Posterior vena cava (tissue), 2 donors: ENCODE data around the gene RIPOR2. TPM values are rescaled to one million over a fixed set of nuclear protein-coding genes. Genes with fewer than 3 reads are reported as not detected.
A peak's percentile ranks its signal among the peaks of the same experiment; 100 is the strongest.
"Not testable (repeated sequence)": the region's sequence is repeated elsewhere in the genome, so short reads cannot be mapped to it uniquely, and the experiment has no call there.

Experiments
- DNase-seq: peaks from one replicate; pipeline ENCODE4 v3.0.0-alpha.2; 2020; ENCODE audit warnings: low spot score
- intact Hi-C, 2 donors: fragments of 100-400 bp; cut with DNase I; formaldehyde crosslinking; loops; one replicate each; pipeline versions ENCODE4 v1.14.1 to v1.14.2; 2022 to 2023
- total RNA-seq, 2 donors: library from RNA; stranded (reverse); fragmentation: NEBNext Ultra II Directional; extraction: Animal tissue kit (Norgen Biotek cat#: 25700); gene quantifications; one replicate each; pipeline ENCODE4 v1.2.1, GENCODE V29; 2021
- donor health status: DM: yes; HTN: yes; CAD: no.
- donor health status: DM: yes; HTN: yes; CAD: no.

Gene RIPOR2
- total RNA-seq, 2 donors from 2014 or later, result 11.8 to 14.9 TPM

DNA sequence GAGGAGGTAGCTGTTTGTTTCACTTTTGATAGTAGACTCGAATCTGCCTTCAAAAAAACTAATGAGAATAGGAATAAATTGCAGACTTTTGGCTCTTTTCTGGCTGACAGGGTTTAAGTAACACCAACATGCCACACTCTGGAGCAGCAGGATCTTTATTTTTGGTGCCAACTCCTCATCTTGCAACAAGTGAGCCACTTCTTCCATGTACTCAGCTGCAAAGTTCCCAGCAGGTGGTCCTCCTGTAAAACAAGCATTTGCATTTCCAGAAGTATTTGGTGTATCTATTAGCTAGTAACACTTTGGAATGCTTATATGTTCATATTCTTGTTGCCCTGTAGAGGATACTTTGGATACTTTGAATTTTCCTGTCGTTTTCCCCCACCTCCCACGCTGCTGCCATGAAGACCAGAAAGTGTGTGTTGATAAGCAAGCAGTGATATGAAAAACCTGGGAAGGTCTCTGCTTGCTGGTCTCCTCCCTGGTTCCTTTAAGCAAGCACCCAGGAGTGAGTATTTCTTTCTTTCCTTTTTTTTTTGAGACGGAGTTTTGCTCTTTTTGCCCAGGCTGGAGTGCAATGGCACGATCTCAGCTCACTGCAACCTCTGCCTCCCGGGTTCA is 138.1 kb downstream of the RIPOR2 start:
- intact Hi-C loops, result no loop called here
- DNase-seq, result no peak

DNA sequence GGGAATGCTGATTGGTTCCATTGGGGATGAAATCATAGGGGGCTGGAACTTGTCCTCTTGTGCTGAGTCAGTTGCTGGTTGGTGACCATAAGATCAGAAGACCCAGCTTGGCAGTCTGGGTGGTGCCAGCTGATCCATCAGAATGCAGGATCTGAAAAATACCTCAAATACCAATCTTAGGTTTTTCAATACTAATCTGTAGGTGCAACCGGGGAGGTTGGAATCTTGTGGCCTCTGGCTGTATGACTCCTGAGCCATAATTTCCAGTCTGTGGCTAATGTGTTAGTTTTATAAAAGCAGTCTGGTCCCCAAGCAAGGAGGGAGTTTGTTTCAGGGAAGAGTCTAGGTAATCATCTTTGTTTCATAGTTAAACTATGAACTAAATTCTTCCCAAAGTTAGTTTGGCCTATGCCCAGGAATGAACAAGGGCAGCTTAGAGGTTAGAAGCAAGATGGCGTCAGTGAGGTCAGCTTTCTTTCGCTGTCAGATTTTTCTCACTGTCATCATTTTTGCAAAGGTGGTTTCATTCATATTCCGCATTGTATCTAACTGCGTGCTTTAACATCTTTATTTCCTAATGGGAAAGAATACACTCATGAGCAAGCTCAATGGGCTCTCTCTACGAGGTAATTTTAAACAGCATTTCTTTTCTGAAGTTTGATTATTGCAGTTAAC is 139.0 kb downstream of the RIPOR2 start:
- intact Hi-C loops, result no loop called here
- DNase-seq, result no peak

DNA sequence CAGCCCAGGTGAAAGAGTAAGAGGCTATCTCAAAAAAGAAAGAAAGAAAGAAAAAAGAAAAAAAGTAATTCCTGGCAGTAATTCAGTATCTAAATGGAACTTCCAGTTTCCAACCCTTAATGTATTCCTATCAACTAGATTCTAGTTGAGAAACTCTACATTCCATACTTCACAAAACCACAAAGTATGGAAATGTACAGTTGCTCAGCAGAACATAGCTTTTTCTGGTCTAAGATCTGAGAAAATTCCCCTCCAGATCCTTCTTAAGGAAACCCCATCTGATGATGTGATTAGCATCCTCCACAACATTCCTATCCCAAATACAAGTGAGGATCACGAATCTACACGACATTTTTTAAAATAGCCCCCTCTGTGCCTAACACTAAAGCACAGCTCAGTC is 140.7 kb downstream of the RIPOR2 start:
- no peak for DNase-seq
- intact Hi-C loops, result no loop called here

DNA sequence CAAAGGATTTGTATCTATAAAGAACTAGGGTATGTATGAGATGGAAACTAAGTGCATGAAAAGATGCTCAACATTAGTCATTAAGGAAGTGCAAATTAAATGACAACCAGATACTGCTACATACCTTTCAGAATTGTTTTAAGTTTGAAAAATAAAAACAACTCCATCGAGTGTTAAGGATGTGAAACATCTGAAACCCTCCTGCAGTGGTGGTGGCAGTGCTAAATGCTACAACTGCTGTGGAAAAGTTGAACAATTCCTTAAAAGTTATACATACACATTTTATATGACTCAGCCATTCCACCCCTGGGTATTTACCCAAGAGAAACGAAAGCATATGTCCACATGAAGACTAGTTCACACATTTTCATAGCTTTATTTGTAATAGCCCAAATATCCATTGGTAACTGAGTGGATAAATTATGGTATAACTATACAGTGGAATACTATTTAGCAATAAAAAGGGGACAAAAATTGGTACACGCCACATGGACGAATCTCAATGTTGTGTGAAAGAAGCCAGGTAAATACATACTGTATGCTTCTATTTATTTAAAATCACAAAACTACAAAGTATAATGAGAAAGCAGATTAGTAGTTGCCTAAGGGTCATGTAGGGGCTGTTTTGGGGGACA is 147.6 kb downstream of the RIPOR2 start:
- intact Hi-C loops, result no loop called here
- no peak for DNase-seq

DNA sequence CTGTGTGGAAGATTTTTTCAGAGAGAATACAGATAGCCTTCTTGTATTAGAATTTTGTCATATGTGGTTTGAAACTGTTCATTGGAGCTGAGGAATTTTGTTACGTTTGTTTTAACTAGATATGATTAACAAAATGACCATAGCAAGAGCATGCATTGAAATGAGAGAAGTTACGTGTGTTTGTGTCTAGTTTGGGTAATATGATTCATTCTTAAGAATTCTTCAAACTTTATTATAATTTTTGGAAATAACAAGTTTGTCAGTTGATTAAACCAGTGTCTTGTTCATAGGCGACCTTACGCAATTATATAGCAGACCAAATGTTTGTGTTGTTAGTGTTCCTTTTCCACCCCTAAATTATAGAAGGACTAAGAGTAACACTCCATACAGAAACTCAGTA is 155.6 kb downstream of the RIPOR2 start:
- intact Hi-C loops, result no loop called here
- no peak for DNase-seq

DNA sequence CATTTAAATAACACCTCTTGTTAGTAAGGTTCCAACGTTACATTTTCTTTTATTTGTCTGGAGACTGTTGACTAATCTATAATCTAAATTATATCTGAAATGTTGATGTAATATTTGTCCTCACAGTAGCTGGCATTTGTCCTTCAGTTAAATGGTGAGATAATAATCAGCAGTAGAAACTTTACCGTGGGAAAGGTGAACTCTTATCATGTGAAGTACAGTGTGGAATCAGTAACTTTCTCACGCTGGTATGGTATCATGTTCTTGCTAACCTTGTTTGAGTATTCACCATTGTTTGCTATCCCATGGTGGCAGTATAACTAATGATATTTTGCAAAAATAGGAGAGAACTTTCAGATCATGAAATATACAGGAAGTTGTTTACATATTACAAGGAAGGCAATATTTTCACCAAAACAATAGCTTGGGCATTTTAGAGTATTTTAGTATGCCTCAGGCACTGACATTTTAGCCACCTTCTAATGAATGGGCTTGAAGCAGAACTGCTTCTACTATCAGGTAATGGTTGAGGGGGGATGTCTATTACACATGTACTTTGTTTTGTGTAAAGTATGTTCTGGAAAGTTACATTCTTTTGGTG is 156.2 kb downstream of the RIPOR2 start:
- intact Hi-C loops, result no loop called here

DNA sequence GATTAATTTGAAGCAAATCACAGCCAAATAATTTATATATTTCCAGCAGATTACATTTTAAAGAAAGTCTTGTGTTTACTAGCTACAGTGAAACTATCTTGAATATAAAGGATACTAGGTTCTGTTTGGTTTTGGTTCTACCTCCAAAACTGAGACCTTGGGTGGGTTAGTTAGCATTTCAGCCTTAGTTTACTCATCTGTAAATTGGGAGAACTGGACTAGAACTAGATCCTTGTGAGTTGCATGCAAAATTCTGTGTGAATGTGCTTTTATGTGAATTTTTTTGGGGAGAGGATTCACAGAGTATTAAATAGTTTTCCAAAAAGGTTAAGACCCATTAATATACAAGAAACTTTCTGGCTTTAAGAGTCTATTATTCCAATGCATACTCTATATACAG is 156.9 kb downstream of the RIPOR2 start:
- DNase-seq, result no peak
- intact Hi-C loops, result no loop called here

More for the DNA sequence above, 156.2 kb downstream of the RIPOR2 start:
- no peak for DNase-seq

DNA sequence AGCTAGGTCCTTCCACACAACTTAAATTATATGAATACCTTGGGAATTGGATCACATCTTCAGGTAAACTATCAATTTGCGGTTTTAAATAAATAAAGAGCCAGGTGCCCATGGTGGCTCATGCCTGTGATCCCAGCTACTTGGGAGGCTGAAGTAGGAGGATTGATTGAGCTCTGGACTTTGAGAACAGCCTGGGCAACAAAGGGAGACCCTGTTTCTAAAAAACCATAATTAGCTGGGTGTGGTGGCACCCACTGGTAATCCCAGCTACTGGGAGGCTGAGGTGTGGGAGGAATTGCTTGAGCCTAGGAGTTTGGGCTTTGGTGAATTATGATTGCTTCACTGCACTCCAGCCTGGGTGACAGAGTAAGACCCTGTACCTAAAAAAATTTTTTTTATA is 157.6 kb downstream of the RIPOR2 start:
- no peak for DNase-seq
- intact Hi-C loops, result no loop called here

DNA sequence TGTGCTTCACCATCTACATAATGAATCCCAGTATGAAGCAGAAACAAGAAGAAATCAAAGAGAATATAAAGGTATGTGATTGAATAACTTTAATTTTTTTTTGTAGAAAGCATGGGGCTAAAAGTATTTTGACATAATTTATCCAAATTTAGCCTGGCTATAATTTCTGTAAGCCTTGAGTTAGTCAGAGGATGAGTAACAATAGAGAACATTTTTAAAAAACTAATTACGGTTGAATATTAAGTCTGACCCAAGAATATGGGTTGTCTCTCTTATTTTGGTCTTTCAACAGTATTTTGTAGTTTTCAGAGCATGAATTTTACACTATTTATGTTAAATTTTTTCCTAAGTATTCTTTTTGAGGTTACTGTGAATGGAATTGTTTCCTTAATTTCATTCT is 158.5 kb downstream of the RIPOR2 start:
- no peak for DNase-seq
- intact Hi-C loops, result no loop called here

DNA sequence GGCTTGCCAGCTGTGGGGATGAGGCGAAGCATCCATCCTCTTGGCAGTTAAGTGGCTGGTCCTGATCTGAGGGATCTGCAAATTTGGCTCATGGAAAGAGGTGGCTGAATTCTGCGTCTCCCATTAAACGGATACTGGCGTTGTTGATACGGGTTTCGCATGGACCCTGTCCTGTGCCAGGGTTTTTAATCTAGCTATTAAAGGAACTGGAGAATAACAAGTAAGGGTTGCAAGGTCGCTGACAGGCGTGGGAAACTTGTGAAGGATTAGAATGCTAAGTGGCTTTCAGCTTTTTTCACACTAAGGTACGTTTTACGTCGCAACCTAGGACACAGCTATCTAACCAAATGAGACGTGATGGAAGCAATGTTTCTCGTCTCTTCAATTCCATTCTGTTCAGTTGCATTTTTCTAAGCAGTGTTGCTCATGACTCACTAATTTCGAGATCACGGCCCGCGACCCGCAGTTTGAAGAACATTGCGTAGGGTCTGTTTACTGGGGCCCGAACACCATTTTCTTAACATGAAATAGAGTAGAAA is 160.2 kb downstream of the RIPOR2 start:
- intact Hi-C loops, result no loop called here

DNA sequence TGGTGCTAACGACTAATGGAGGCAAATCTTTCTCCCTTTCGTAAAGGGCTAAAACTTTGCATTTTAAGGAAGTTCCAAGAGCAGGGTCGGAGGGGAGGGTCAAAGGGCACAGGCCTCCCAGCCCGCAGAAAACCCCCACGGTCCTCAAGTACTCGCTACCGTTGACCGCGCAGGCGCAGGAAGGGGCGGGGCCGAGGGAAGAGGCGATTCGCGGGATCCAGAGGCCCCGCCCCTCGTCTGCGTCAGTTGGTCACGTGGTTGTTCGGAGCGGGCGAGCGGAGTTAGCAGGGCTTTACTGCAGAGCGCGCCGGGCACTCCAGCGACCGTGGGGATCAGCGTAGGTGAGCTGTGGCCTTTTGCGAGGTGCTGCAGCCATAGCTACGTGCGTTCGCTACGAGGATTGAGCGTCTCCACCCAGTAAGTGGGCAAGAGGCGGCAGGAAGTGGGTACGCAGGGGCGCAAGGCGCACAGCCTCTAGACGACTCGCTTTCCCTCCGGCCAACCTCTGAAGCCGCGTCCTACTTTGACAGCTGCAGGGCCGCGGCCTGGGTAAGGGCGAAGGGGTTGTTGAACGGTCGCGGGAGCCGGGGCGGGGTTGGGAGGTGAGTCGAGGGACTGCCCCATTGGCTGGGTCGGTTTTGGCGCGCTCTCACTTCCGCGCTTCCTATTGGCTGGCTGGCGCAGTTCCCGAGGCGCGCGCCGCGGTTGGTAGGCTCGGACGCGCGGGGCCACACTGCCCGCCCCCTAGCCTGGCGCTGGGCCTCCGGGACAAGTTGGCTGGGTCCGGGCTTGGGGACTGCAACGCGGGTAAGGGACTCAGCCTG is 160.9 kb downstream of the RIPOR2 start, which contains the start of gene GMNN:
TSS of gene GMNN (plus strand) at position 242 of the 824 bp plus-strand sequence. CDS start 2,310 bp downstream, outside the sequence.
- DNase-seq, result peak; percentile 100
- intact Hi-C loops, result no loop called here

More for the DNA sequence above, 160.2 kb downstream of the RIPOR2 start:
- no peak for DNase-seq

DNA sequence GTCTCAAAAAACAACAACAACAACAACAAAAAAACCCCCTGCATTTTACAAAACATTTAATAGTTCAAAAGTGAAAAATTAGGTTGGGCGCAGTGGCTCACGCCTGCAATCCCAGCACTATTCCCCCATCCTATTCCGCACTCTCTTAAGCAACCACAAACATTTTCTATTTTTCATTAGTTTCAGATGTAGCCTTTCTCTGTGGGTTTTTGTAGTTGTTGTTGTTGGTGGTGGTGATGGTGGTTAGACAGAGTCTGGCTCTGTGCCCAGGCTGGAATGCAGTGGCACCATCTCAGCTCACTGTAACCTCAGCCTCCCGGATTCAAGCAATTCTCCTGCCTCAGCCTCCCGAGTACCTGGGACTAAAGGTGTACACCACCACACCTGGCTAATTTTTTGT is 167.4 kb downstream of the RIPOR2 start:
- intact Hi-C loops, result loop anchor here (10.0 kb wide), 1 partner anchor 184 kb away; no protein-coding TSS in a partner anchor
- no peak for DNase-seq

DNA sequence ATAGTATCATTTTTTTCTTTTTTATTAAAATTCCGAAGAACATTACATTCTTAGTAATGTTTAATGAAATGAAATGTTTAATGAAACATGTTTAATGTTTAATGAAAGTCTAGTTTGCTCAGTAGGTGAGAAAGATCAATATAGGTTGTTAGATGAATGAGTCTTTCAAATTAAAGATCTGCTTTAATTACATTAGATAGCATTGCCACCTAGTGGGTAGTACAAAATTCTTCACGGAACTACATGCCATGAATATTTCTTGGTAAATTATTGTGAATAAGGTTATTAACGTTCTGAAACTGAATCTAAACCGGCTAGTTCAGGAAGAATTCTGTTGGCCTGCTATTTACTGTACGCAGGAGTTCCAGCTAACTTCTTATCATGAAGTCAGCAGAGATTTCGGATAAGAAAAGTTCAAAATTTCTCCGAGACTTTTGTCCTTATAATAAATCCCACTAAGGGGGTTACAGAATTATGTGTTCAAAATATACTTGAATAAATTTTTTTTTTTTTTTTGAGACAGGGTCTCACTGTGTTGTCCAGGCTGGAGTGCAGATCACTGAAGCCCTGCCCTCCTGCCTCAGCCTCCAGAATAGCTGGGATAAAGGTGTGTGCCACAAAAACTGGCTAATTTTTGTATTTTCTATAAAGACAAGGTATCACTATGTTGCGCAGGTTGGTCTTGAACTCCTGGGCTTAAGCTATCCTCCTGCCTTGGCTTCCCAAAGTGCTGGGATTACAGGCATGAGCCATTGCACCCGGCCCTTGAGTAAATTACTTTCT is 168.9 kb downstream of the RIPOR2 start:
- no peak for DNase-seq
- intact Hi-C loops, result loop anchor here (10.0 kb wide), 1 partner anchor 182 kb away; no protein-coding TSS in a partner anchor

DNA sequence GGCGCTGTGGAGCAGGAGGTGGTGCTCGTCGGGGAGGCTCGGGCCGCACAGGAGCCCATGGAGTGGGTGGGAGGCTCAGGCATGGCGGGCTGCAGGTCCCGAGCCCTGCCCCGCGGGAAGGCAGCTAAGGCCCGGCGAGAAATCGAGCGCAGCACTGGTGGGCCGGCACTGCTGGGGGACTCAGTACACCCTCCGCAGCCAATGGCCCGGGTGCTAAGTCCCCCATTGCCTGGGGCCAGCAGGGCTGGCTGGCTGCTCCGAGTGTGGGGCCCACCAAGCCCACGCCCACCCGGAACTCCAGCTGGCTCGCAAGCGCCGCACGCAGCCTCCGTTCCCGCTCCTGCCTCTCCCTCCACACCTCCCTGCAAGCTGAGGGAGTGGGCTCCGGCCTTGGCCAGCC is 169.8 kb downstream of the RIPOR2 start:
- DNase-seq, result not testable (repeated sequence)
- intact Hi-C loops, result loop anchor here (10.0 kb wide), 1 partner anchor 181 kb away; no protein-coding TSS in a partner anchor

DNA sequence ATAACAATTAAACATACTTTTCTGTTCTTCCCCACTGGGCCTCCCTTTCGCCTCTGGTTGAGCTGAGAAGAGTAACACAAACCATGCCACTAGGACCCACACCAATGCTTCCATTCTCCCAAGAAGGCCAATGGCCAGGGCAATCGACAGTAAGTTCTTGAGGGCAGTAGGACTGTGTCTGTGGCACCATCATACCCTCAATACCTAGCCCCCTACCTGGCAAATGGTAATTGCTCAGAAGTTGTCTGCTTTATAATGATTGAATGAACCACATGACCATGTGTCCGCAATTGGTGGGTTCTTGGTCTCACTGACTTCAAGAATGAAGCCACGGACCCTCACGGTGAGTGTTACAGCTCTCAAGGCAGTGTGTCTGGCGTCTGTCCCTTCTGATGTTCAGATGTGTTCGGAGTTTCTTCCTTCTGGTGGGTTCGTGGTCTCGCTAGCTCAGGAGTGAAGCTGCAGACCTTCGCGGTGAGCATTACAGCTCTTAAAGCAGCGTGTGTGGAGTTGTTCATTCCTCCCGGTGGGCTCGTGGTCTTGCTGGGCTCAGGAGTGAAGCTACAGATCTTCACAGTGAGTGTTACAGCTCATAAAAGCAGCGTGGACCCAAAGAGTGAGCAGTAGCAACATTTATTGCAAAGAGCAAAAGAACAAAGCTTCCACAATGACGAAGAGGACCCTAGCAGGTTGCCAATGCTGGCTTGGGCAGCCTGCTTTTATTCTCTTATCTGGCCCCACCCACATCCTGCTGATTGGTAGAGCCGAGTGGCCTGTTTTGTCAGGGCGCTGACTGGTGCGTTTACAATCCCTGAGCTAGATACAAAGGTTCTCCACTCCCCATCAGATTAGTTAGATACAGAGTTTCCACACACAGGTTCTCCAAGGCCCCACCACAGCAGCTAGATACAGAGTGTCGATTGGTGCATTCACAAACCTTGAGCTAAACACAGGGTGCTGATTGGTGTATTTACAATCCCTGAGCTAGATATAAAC is 170.6 kb downstream of the RIPOR2 start:
- intact Hi-C loops, result loop anchor here (10.0 kb wide), 1 partner anchor 180 kb away; no protein-coding TSS in a partner anchor
- DNase-seq, result not testable (repeated sequence)

DNA sequence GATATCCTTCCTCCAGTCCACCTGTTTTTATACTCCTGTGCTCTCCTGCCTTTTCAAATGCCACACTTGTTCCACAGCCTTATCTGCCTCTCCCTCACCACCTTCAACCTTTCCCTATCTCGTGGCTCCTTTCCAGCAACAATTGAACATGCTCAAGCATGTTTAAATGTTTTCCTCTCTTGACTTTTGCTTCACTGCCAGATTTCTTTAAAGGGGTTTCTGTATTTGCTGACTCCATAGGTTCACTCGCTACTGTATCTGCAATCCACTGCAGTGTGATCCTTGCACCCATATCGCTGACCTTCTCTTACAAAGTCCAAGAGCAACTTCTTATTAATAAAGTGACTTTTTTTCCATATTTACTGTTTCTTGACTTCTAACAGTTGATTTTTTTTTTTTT is 172.2 kb downstream of the RIPOR2 start:
- intact Hi-C loops, result loop anchor here (10.0 kb wide), 1 partner anchor 179 kb away; no protein-coding TSS in a partner anchor
- DNase-seq, result no peak

DNA sequence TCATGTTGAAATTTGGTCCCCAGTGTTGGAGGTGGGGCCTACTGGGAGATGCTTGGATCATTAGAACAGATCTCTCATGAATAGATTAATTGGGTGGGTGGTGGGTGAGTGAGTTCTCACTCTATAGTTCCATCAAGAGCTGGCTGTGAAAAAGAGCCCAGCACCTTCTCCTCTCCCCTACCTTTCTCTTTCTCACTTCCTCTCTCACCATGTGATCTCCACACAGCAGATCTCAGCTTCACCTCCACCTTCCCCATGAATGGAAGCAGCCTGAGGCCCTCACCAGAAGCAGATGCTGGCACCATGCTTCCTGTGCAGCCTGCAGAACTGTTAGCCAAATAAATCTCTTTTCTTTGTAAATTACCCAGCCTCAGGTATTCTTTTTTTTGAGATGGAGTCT is 173.9 kb downstream of the RIPOR2 start:
- intact Hi-C loops, result loop anchor here (10.0 kb wide), 1 partner anchor 177 kb away; no protein-coding TSS in a partner anchor

More for the DNA sequence above, 173.9 kb downstream of the RIPOR2 start:
- DNase-seq, result no peak
